Measurements from ENCODE around the gene TIGD1.

Gene TIGD1

GRCh38 chr2:232550354-232551249 lies at the start of gene TIGD1, which contains the start of gene EIF4E2:
Gene TIGD1 (minus strand): TSS chr2:232550557. CDS start chr2:232549882, 675 bp downstream.
Gene EIF4E2 (plus strand): TSS chr2:232550689. CDS start chr2:232550725, 36 bp downstream.
- CTCF ChIA-PET: no interaction called here
- Mint-ChIP-seq H3K9me3 (peaks cover 5% of the 10 kb centered on the region), H3K4me1 (peaks cover 75% of the 10 kb centered on the region), H3K27me3 (no peaks in the 10 kb centered on the region), H3K27ac (peak within 1 kb of the TSS; percentile 100), H3K36me3 (peaks cover 49% of the 10 kb centered on the region), H3K4me3 (peak within 1 kb of the TSS; percentile 96)
- peak; percentile 93 for DNase-seq

- CTCF ChIA-PET: no interaction called here
- Mint-ChIP-seq H3K9me3 (no peaks in the 10 kb centered on the region), H3K4me3 (no peak overlapping the region), H3K27ac (no peak overlapping the region), H3K36me3 (no peaks in the 10 kb centered on the region), H3K4me1 (no peaks in the 10 kb centered on the region), H3K27me3 (peaks cover 4% of the 10 kb centered on the region)
- DNase-seq: no peak
Measured at GRCh38 chr2:232598293-232598692, 47.9 kb upstream of the TIGD1 start.

GRCh38 chr2:232597362-232598079 lies 47.2 kb upstream of the TIGD1 start:
- DNase-seq: no peak
- H3K4me1 Mint-ChIP-seq: peaks cover 5% of the 10 kb centered on the region
- H3K36me3 Mint-ChIP-seq: no peaks in the 10 kb centered on the region
- H3K4me3 Mint-ChIP-seq: no peak overlapping the region
- CTCF ChIA-PET: no interaction called here
- H3K9me3 Mint-ChIP-seq: no peaks in the 10 kb centered on the region
- H3K27me3 Mint-ChIP-seq: no peaks in the 10 kb centered on the region
- H3K27ac Mint-ChIP-seq: no peak overlapping the region

- Mint-ChIP-seq H3K4me3 (no peak overlapping the region), H3K27me3 (no peaks in the 10 kb centered on the region), H3K36me3 (no peaks in the 10 kb centered on the region), H3K9me3 (no peaks in the 10 kb centered on the region), H3K27ac (no peak overlapping the region), H3K4me1 (peaks cover 5% of the 10 kb centered on the region)
- CTCF ChIA-PET: interaction anchor here (1.0 to 1.4 kb wide), 3 partner anchors 12 to 461 kb away, joined by 3 read pairs; no protein-coding TSS in a partner anchor
- DNase-seq: no peak
Measured at GRCh38 chr2:232593982-232594381, 43.6 kb upstream of the TIGD1 start.

GRCh38 chr2:232592772-232593395 lies 42.5 kb upstream of the TIGD1 start:
- CTCF ChIA-PET: interaction anchor here (1.4 kb wide), 1 partner anchor 13 kb away, joined by 3 read pairs; no protein-coding TSS in a partner anchor
- Mint-ChIP-seq H3K9me3 (no peaks in the 10 kb centered on the region), H3K27me3 (no peaks in the 10 kb centered on the region), H3K4me1 (peaks cover 5% of the 10 kb centered on the region), H3K36me3 (no peaks in the 10 kb centered on the region), H3K4me3 (no peak overlapping the region), H3K27ac (no peak overlapping the region)
- no peak for DNase-seq

GRCh38 chr2:232588680-232589585 lies 38.6 kb upstream of the TIGD1 start:
- Mint-ChIP-seq H3K27me3 (no peaks in the 10 kb centered on the region), H3K36me3 (peaks cover 3% of the 10 kb centered on the region), H3K9me3 (no peaks in the 10 kb centered on the region), H3K4me1 (peaks cover 5% of the 10 kb centered on the region), H3K4me3 (no peak overlapping the region), H3K27ac (no peak overlapping the region)
- CTCF ChIA-PET: no interaction called here
- no peak for DNase-seq

GRCh38 chr2:232588031-232588430 lies 37.7 kb upstream of the TIGD1 start:
- DNase-seq: no peak
- Mint-ChIP-seq H3K9me3 (no peaks in the 10 kb centered on the region), H3K27ac (no peak overlapping the region), H3K4me1 (peaks cover 3% of the 10 kb centered on the region), H3K4me3 (no peak overlapping the region), H3K36me3 (peaks cover 7% of the 10 kb centered on the region), H3K27me3 (no peaks in the 10 kb centered on the region)
- CTCF ChIA-PET: no interaction called here

GRCh38 chr2:232587512-232587911 lies 37.2 kb upstream of the TIGD1 start:
- no peak overlapping the region for H3K27ac Mint-ChIP-seq
- no peaks in the 10 kb centered on the region for H3K4me1 Mint-ChIP-seq
- H3K4me3 Mint-ChIP-seq: no peak overlapping the region
- no peak for DNase-seq
- CTCF ChIA-PET: no interaction called here
- no peaks in the 10 kb centered on the region for H3K27me3 Mint-ChIP-seq
- H3K36me3 Mint-ChIP-seq: peaks cover 10% of the 10 kb centered on the region
- no peaks in the 10 kb centered on the region for H3K9me3 Mint-ChIP-seq

GRCh38 chr2:232586943-232587505 lies 36.7 kb upstream of the TIGD1 start:
- no peak overlapping the region for H3K27ac Mint-ChIP-seq
- CTCF ChIA-PET: interaction anchor here (0.6 kb wide), 1 partner anchor 63 kb away, joined by 3 read pairs; no protein-coding TSS in a partner anchor
- H3K4me3 Mint-ChIP-seq: no peak overlapping the region
- no peaks in the 10 kb centered on the region for H3K27me3 Mint-ChIP-seq
- no peaks in the 10 kb centered on the region for H3K9me3 Mint-ChIP-seq
- no peaks in the 10 kb centered on the region for H3K4me1 Mint-ChIP-seq
- H3K36me3 Mint-ChIP-seq: peaks cover 13% of the 10 kb centered on the region
- no peak for DNase-seq

- no peak for DNase-seq
- H3K27me3 Mint-ChIP-seq: no peaks in the 10 kb centered on the region
- H3K4me1 Mint-ChIP-seq: peaks cover 20% of the 10 kb centered on the region
- peaks cover 26% of the 10 kb centered on the region for H3K36me3 Mint-ChIP-seq
- H3K27ac Mint-ChIP-seq: no peak overlapping the region
- no peaks in the 10 kb centered on the region for H3K9me3 Mint-ChIP-seq
- H3K4me3 Mint-ChIP-seq: no peak overlapping the region
- CTCF ChIA-PET: no interaction called here
Measured at GRCh38 chr2:232584238-232584637, 33.9 kb upstream of the TIGD1 start.

GRCh38 chr2:232581725-232582124 lies 31.4 kb upstream of the TIGD1 start:
- Mint-ChIP-seq H3K9me3 (no peaks in the 10 kb centered on the region), H3K4me1 (peaks cover 20% of the 10 kb centered on the region), H3K27me3 (no peaks in the 10 kb centered on the region), H3K27ac (no peak overlapping the region), H3K4me3 (no peak overlapping the region), H3K36me3 (peaks cover 29% of the 10 kb centered on the region)
- no peak for DNase-seq
- CTCF ChIA-PET: interaction anchor here (1.1 kb wide), 1 partner anchor 9 kb away, joined by 3 read pairs; no protein-coding TSS in a partner anchor

GRCh38 chr2:232580648-232580981 lies 30.3 kb upstream of the TIGD1 start:
- H3K4me3 Mint-ChIP-seq: no peak overlapping the region
- CTCF ChIA-PET: interaction anchor here (1.3 kb wide), 1 partner anchor 53 kb away, joined by 3 read pairs; the partner anchor contains the start of gene EFHD1
- H3K27me3 Mint-ChIP-seq: no peaks in the 10 kb centered on the region
- peaks cover 34% of the 10 kb centered on the region for H3K36me3 Mint-ChIP-seq
- DNase-seq: no peak
- H3K27ac Mint-ChIP-seq: no peak overlapping the region
- H3K4me1 Mint-ChIP-seq: peaks cover 20% of the 10 kb centered on the region
- H3K9me3 Mint-ChIP-seq: no peaks in the 10 kb centered on the region

GRCh38 chr2:232578626-232579025 lies 28.3 kb upstream of the TIGD1 start:
- Mint-ChIP-seq H3K9me3 (no peaks in the 10 kb centered on the region), H3K36me3 (peaks cover 42% of the 10 kb centered on the region), H3K4me1 (peaks cover 20% of the 10 kb centered on the region), H3K4me3 (no peak overlapping the region), H3K27me3 (no peaks in the 10 kb centered on the region), H3K27ac (no peak overlapping the region)
- DNase-seq: no peak
- CTCF ChIA-PET: interaction anchor here (0.9 kb wide), 1 partner anchor 11 kb away, joined by 4 read pairs; no protein-coding TSS in a partner anchor
